GM21723 (cell line): ENCODE data around the gene KIF21B.
"Not testable (repeated sequence)": the region's sequence is repeated elsewhere in the genome, so short reads cannot be mapped to it uniquely, and the experiment has no call there.

Experiments
- ATAC-seq: cut with Tn5 transposase; IDR thresholded peaks from one replicate; pipeline ENCODE4 v1.9.1; 2021; ENCODE audit warnings: mild to moderate bottlenecking, moderate library complexity; ENCODE audit not compliant: unreplicated experiment

KIF21B gene

DNA sequence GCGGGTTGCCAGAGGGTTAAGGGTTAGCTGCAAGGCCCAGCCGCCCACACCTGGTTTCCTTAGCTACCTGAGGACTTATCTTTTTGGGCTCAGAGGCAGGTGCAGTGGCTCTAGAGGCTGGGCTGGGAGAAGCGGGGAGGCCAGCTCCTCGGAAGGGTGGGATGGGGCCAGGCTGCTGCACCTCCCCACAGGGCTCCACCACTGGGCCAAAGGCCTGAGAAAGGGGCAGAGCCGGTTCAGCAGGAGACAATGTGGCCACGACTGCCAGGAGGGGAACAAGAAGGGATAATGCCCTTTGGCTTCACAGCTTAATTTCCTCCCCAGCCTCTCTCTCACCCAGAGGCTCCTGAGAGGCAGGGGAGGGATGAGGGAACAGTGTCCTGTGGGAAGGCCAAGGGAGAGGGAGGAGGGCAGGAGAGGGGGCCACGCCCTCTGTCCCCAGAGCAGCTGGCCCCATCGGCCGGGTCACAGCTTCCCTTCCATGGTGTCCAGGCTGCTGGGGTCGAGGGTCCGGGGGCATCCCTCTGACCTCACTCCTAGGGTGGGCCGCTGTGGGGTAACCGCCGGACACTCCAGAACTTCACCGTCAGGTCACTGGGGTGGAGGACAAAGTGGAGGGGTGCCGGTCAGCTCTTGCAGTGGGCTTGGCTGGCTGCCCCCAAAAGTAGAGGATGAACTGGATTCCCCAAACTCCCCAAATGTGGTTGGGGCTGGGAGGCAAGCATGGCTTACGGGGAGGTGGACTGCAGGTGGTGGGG is 50.4 kb downstream of the KIF21B start:
- ATAC-seq = no peak

GRCh38 chr1:200971955-200972711 is 51.4 kb downstream of the KIF21B start:
- no peak for ATAC-seq

DNA sequence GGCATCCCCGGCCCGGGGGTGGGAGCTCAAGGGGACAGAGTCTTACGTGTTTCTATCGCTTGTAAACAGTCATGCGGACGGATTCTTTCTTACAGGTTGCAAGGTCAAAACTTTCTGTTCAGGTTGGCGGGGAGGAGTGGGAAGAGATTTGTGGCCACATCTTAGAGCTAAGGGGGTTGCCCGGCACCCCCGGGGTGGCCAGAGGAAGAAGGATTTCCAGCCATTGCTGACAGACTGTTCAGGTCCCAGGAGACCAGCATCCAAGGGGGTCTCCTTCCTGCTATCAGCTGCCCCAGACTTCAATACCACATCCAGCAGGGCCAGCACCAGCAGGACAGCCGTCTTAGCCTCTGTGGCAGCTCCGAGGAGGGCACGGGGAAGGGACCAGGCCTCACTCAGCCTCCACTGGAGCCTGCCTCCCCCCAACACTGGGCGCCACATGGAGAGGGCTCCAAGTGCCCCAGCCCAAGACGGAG is 52.0 kb downstream of the KIF21B start:
- peak; percentile 40 for ATAC-seq

- no peak for ATAC-seq
Observed at GRCh38 chr1:200970771-200971427, 52.6 kb downstream of the KIF21B start.

DNA sequence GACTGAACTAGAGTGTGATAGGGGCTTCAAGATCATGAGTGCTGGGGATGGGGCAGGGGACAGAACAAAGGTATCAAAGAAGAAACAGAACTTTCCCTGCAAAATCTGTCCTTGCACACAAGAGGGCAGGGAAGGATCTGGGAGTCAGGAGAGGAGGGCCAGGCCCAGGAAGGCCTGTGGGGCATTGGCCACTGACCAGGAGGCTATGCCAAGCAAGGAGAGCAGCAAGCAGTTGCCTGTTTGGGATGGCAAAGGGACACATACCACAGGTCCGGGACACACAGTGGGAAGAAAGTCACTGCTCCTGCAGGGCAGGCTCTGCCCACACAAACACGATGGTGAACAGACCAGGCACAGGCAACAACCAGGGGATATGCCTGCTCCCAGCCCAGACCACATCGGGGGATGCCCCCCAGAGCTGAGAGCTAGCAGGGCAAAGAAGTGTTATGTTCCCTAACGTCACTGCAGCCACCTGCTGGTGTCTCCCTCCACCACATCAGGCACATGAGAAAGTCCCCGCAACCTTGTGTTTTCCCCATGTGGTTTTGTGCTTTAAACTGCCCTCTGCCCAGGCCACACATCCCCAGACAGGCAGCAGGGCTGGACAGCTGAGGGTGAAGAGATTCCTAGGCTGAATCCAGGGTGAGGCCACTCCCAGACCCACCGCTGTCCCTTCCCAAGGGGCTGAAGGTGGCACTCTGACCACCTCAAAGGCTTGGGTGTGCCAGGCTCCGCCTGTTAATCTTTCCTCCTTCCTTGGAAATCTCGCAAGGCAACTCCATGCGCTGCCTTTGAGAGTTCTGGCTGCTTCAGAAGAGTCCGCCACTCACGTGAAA is 53.6 kb downstream of the KIF21B start:
- peak; percentile 82 for ATAC-seq

- no peak for ATAC-seq
Observed at GRCh38 chr1:200968469-200969410, 54.8 kb downstream of the KIF21B start.

- no peak for ATAC-seq
Observed at GRCh38 chr1:200967693-200968468, 55.6 kb downstream of the KIF21B start.

GRCh38 chr1:200966934-200967333 is 56.6 kb downstream of the KIF21B start:
- ATAC-seq = no peak

DNA sequence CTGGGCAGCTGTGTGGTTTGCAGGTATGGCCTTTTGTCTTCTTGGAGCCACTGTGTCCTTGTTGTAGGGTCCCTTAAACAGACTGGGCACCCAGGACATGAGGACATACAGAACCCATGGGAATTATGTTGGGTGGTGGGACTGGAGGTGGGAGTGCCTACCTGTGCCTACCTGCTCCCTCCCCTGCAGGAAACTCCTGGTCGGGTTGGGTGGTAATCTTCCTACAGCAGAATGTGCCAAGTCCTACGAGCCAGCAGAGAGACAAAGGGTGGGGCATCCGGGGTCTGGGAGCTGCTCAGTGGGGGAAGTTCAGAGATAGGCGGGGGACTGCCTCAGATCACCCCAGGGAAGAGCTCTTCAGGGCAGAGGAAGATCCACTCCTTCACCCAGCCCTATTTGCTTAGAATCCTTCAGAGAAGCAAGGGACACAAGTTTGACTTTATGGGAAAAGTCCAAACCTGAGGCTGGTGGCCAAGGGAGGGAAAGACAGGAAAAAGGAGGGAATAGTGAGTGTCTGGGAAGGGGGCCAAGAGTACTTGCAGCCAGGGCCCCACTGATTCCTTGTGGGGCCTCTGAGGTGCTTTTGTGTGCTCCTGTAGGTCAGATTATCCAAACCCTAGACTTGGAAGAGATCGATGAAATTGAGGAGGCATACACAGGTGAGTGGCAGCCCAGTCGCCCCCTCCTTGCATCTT is 58.3 kb downstream of the KIF21B start:
- ATAC-seq = no peak

DNA sequence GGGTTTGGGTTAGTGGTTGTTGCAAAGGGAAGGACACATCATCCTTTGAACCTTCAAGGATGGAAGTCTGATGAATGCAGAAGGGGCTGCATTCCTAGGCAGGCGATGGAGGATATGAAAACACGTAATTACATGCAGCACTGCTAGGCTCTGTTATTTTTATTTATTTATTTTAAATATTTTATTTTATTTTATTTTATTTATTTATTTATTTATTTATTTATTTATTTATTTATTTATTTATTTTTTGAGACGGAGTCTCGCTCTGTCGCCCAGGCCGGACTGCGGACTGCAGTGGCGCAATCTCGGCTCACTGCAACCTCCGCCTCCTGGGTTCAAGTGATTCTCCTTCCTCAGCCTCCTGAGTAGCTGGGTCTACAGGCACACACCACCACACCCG is 59.6 kb downstream of the KIF21B start:
- ATAC-seq = not testable (repeated sequence)

GRCh38 chr1:200963076-200963475 is 60.4 kb downstream of the KIF21B start:
- ATAC-seq = no peak

DNA sequence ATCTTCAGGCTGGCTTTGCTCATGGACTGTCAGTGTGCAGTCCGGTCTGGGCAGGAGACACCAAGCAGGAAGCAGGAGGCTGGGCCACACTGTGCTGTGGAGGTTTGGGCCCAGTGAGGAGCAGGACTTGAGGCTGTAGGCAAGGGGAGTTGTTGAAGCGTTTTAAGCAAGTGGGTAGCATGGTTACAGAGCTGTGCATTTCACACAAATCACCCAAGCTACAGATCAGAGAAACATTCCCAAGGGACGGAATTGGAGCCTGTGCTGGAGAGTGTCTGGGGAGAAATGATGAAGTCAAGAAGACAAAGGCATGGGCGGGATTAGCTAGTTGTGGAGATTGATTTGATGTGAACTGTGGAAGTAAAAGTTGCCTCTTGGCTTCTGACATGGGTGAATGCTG is 60.9 kb downstream of the KIF21B start:
- ATAC-seq = no peak

DNA sequence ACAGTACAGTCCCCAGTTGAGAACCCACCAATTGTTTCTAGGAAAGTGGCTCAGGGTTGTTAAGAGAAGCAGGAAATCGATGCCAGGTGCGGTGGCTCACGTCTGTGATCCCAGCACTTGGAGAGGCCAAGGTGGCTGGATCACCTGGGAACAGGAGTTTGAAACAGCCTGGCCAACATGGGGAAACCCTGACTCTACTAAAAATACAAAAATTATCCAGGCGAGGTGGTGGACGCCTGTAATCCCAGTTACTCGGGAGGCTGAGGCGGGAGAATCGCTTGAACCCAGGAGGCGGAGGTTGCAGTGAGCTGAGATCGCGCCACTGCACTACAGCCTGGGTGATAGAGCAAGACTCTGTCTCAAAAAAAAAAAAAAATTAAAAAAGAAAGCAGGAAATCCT is 61.4 kb downstream of the KIF21B start:
- ATAC-seq = not testable (repeated sequence)

DNA sequence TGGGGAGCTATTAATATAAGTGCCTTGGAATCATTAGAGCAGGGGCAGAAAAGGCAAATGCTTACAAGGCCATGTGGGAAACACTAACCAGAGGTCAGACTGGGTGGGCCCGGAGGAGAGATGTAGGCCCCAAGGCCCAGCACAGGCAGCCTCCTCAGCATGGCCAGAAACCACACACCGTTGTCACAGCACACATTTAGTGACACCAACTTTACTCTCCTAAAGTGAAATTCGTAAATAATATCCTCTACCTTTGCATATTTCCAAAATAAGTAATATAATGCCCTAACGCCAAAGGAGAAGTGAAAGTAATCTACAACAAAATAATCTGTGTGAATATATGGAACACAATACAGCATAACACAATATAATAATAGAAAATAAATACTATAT is 62.6 kb downstream of the KIF21B start:
- ATAC-seq = no peak

GRCh38 chr1:200960236-200960947 is 63.1 kb downstream of the KIF21B start:
- no peak for ATAC-seq

DNA sequence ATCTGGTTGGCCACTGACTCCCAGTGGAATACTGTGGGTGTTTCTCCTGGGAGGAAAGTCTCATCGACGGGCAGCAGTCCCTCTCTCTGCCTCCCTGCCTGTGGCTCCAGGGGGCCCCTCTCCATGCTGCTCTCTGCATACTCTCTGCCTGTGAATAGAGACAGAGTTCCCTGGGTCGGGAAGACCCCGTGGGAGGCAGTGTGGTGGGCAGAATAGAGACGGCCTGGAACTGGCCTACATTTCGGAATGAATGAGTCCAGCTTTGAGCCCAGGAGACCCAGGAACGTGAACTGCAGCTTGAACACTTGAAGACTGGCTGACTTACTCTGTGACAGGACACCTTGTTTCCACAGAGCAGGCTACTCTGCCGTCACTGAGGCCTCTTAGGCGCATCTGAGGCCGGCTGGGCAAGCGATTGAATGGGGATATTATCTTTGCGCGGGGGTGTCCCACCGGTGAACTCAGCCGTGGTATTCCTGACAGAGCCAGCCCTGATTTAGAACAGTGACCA is 64.0 kb downstream of the KIF21B start:
- no peak for ATAC-seq

- ATAC-seq = no peak
Observed at GRCh38 chr1:200958597-200958996, 64.9 kb downstream of the KIF21B start.
